HL-60 (cell line): Measurements from ENCODE around the gene ATP5PO.
"Not testable (repeated sequence)": the region's sequence is repeated elsewhere in the genome, so short reads cannot be mapped to it uniquely, and the experiment has no call there.

Source experiments
- DNase-seq, 2 experiments: peaks; one replicate each; pipeline ENCODE4 v3.0.0-alpha.2; 2010 to 2020; ENCODE audit warnings: low read depth in 1 of 2, low spot score in 1 of 2
- H3K27ac ChIP-seq: fragments of 250-450 bp; sonication (Bioruptor Pico); replicated peaks from 2 replicates; pipeline ENCODE4 v1.5.1; 2020; ENCODE audit warnings: mild to moderate bottlenecking, moderate library complexity
- H3K27me3 ChIP-seq: fragments of 250-450 bp; sonication (Bioruptor Pico); 2 replicates; pipeline ENCODE4 v1.5.1; 2021; ENCODE audit warnings: mild to moderate bottlenecking, moderate library complexity; ENCODE audit not compliant: insufficient read depth, poor library complexity, severe bottlenecking
- H3K4me3 ChIP-seq: replicated peaks from 2 replicates; pipeline ENCODE4 v1.5.1; 2011; ENCODE audit warnings: mild to moderate bottlenecking, control low read depth, low read length; ENCODE audit not compliant: insufficient read depth
- CTCF ChIP-seq: IDR thresholded peaks from one replicate; pipeline ENCODE4 v1.5.1; 2011; ENCODE audit warnings: low read length, control low read depth, inconsistent platforms; ENCODE audit not compliant: insufficient read depth
- GABPA ChIP-seq: IDR thresholded peaks from 2 replicates; pipeline ENCODE4 v1.6.1; 2012; ENCODE audit warnings: low read depth
- POLR2AphosphoS5 ChIP-seq: IDR thresholded peaks from 2 replicates; pipeline ENCODE4 v1.6.1; 2012; ENCODE audit warnings: low read depth
- REST ChIP-seq: IDR thresholded peaks from 2 replicates; pipeline ENCODE4 v1.6.1; 2012; ENCODE audit warnings: low read depth; ENCODE audit not compliant: insufficient replicate concordance
- SPI1 ChIP-seq: IDR thresholded peaks from 2 replicates; pipeline ENCODE4 v1.6.1; 2012; ENCODE audit warnings: low read depth, mild to moderate bottlenecking, borderline replicate concordance

ATP5PO gene

GRCh38 chr21:33864150-33864549 lies 51.5 kb downstream of the ATP5PO start:
- TF ChIP-seq SPI1, result no peak
- no peak for TF ChIP-seq POLR2AphosphoS5
- TF ChIP-seq GABPA, result no peak
- TF ChIP-seq CTCF, result no peak
- TF ChIP-seq REST, result no peak
- Histone ChIP-seq H3K27me3 (no peaks in the 10 kb centered on the region), H3K27ac (no peak overlapping the region)

GRCh38 chr21:33863191-33863590 lies 52.4 kb downstream of the ATP5PO start:
- not testable (repeated sequence) for H3K27me3 ChIP-seq, H3K27ac ChIP-seq, H3K4me3 ChIP-seq, DNase-seq

More at GRCh38 chr21:33864150-33864549, 51.5 kb downstream of the ATP5PO start:
- no peak for DNase-seq
- H3K4me3 ChIP-seq, result no peak overlapping the region

- H3K4me3 ChIP-seq, result no peak overlapping the region
- TF ChIP-seq REST (no peak), GABPA (no peak), SPI1 (no peak), CTCF (no peak), POLR2AphosphoS5 (no peak)
- no peak for DNase-seq
Measured at GRCh38 chr21:33861125-33861524, 54.5 kb downstream of the ATP5PO start.

GRCh38 chr21:33860332-33860879 lies 55.2 kb downstream of the ATP5PO start:
- no peak overlapping the region for H3K27ac ChIP-seq
- TF ChIP-seq REST, result no peak
- TF ChIP-seq POLR2AphosphoS5, result no peak
- TF ChIP-seq CTCF, result no peak
- TF ChIP-seq GABPA, result no peak
- TF ChIP-seq SPI1, result no peak
- H3K27me3 ChIP-seq, result no peaks in the 10 kb centered on the region
- no peak overlapping the region for H3K4me3 ChIP-seq
- DNase-seq, result no peak

More at GRCh38 chr21:33861125-33861524, 54.5 kb downstream of the ATP5PO start:
- Histone ChIP-seq H3K27me3 (no peaks in the 10 kb centered on the region), H3K27ac (no peak overlapping the region)
